IMR-90 (cell line): ENCODE data around the gene RNASET2.

Source experiments
- POLR2A ChIP-seq: IDR thresholded peaks from 2 replicates; pipeline ENCODE4 v1.6.1; 2012; ENCODE audit warnings: mild to moderate bottlenecking, low read depth, low read length
- RAD21 ChIP-seq: IDR thresholded peaks from 2 replicates; pipeline ENCODE4 v1.6.1; 2012; ENCODE audit warnings: low read length, improper control_type of control experiment
- SMC3 ChIP-seq: fragments of 150-350 bp; IDR thresholded peaks from 2 replicates; pipeline ENCODE4 v1.6.1; 2016; ENCODE audit warnings: low read depth, mild to moderate bottlenecking, antibody characterized with exemption, low read length, moderate library complexity
- TF ChIP-seq, protein P1 (sequence below): fragments of 150-350 bp; IDR thresholded peaks from 2 replicates; pipeline ENCODE4 v1.6.1; 2016; ENCODE audit warnings: low read depth, mild to moderate bottlenecking, low read length, moderate library complexity, borderline replicate concordance
- TF ChIP-seq, protein P2 (sequence below): conservative IDR thresholded peaks from 2 replicates; pipeline ENCODE4 v1.5.1; 2012; ENCODE audit warnings: mild to moderate bottlenecking, low read depth, low read length, improper control_type of control experiment

DNA sequence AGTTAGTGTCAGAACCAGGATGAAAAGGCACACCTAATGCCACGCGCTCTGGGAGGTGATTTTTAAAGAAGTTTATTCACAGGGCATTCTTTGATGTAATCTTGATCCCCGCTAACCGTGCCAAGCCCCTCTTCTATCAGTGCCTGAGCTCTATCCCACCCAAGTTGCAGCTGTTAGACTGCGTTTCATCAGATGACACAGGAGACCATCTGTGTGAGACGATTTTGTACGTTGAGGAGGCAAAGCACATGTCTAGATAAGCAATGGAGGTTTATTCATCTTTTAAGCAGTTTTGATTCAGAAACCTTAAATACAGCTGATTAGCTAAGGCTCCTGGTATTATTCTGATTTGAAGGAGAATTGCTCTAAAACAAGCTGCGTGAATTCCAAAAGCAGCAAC is 18.6 kb downstream of the RNASET2 start:
- TF ChIP-seq POLR2A = no peak
- TF ChIP-seq, protein P1, sequence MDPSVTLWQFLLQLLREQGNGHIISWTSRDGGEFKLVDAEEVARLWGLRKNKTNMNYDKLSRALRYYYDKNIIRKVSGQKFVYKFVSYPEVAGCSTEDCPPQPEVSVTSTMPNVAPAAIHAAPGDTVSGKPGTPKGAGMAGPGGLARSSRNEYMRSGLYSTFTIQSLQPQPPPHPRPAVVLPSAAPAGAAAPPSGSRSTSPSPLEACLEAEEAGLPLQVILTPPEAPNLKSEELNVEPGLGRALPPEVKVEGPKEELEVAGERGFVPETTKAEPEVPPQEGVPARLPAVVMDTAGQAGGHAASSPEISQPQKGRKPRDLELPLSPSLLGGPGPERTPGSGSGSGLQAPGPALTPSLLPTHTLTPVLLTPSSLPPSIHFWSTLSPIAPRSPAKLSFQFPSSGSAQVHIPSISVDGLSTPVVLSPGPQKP = no peak
- TF ChIP-seq, protein P2, sequence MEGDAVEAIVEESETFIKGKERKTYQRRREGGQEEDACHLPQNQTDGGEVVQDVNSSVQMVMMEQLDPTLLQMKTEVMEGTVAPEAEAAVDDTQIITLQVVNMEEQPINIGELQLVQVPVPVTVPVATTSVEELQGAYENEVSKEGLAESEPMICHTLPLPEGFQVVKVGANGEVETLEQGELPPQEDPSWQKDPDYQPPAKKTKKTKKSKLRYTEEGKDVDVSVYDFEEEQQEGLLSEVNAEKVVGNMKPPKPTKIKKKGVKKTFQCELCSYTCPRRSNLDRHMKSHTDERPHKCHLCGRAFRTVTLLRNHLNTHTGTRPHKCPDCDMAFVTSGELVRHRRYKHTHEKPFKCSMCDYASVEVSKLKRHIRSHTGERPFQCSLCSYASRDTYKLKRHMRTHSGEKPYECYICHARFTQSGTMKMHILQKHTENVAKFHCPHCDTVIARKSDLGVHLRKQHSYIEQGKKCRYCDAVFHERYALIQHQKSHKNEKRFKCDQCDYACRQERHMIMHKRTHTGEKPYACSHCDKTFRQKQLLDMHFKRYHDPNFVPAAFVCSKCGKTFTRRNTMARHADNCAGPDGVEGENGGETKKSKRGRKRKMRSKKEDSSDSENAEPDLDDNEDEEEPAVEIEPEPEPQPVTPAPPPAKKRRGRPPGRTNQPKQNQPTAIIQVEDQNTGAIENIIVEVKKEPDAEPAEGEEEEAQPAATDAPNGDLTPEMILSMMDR = no peak
- TF ChIP-seq RAD21 = no peak
- no peak for TF ChIP-seq SMC3
